HEK293 (cell line): Measurements from ENCODE around the gene PKNOX1.

Experiments
- AEBP2 ChIP-seq: fragments of 450-650 bp; formaldehyde crosslinking; IDR thresholded peaks from 2 replicates; pipeline ENCODE4 v1.5.1; 2016; ENCODE audit warnings: missing biosample characterization, missing genetic modification characterization, borderline replicate concordance
- BCL11A ChIP-seq: fragments of 450-650 bp; formaldehyde crosslinking; IDR thresholded peaks from 2 replicates; pipeline ENCODE4 v1.5.1; 2016; ENCODE audit warnings: low read depth, missing biosample characterization, missing genetic modification characterization
- BCL6B ChIP-seq: fragments of 450-650 bp; formaldehyde crosslinking; IDR thresholded peaks from 2 replicates; pipeline ENCODE4 v1.5.1; 2017; ENCODE audit warnings: missing biosample characterization, missing genetic modification characterization
- KLF10 ChIP-seq: fragments of 450-650 bp; IDR thresholded peaks from 2 replicates; pipeline ENCODE4 v1.5.1; 2018; ENCODE audit warnings: missing biosample characterization, mild to moderate bottlenecking, missing genetic modification characterization
- KLF16 ChIP-seq: fragments of 450-650 bp; formaldehyde crosslinking; IDR thresholded peaks from 2 replicates; pipeline ENCODE4 v1.5.1; 2017; ENCODE audit warnings: missing biosample characterization, missing genetic modification characterization
- SP3 ChIP-seq: fragments of 450-650 bp; formaldehyde crosslinking; IDR thresholded peaks from 2 replicates; pipeline ENCODE4 v1.5.1; 2016; ENCODE audit warnings: missing biosample characterization, missing genetic modification characterization
- ZFP41 ChIP-seq: fragments of 450-650 bp; formaldehyde crosslinking; IDR thresholded peaks from 2 replicates; pipeline ENCODE4 v1.5.1; 2016; ENCODE audit warnings: missing biosample characterization, missing genetic modification characterization, borderline replicate concordance
- ZIC2 ChIP-seq: fragments of 450-650 bp; formaldehyde crosslinking; IDR thresholded peaks from 2 replicates; pipeline ENCODE4 v1.5.1; 2016; ENCODE audit warnings: missing biosample characterization, missing genetic modification characterization
- ZNF148 ChIP-seq: fragments of 450-650 bp; formaldehyde crosslinking; IDR thresholded peaks from 2 replicates; pipeline ENCODE4 v1.5.0; 2017; ENCODE audit warnings: missing biosample characterization, missing genetic modification characterization, borderline replicate concordance
- ZNF169 ChIP-seq: fragments of 450-650 bp; formaldehyde crosslinking; IDR thresholded peaks from 2 replicates; pipeline ENCODE4 v1.5.1; 2016; ENCODE audit warnings: missing biosample characterization, missing genetic modification characterization
- ZNF19 ChIP-seq: fragments of 450-650 bp; formaldehyde crosslinking; IDR thresholded peaks from 2 replicates; pipeline ENCODE4; 2016; ENCODE audit warnings: missing biosample characterization, missing genetic modification characterization, low read depth
- ZNF202 ChIP-seq: fragments of 450-650 bp; formaldehyde crosslinking; IDR thresholded peaks from 2 replicates; pipeline ENCODE4 v1.5.1; 2016; ENCODE audit warnings: missing biosample characterization, missing genetic modification characterization, borderline replicate concordance
- ZNF211 ChIP-seq: fragments of 450-650 bp; formaldehyde crosslinking; IDR thresholded peaks from 2 replicates; pipeline ENCODE4 v1.5.1; 2016; ENCODE audit warnings: low read depth, missing biosample characterization, missing genetic modification characterization
- ZNF248 ChIP-seq: fragments of 450-650 bp; formaldehyde crosslinking; IDR thresholded peaks from 2 replicates; pipeline ENCODE4 v1.5.1; 2017; ENCODE audit warnings: missing biosample characterization, missing genetic modification characterization
- ZNF26 ChIP-seq: fragments of 450-650 bp; formaldehyde crosslinking; IDR thresholded peaks from 2 replicates; pipeline ENCODE4 v1.5.1; 2016; ENCODE audit warnings: missing biosample characterization, missing genetic modification characterization
- ZNF266 ChIP-seq: fragments of 450-650 bp; formaldehyde crosslinking; IDR thresholded peaks from 2 replicates; pipeline ENCODE4 v1.5.1; 2016; ENCODE audit warnings: missing biosample characterization, missing genetic modification characterization, low read depth
- ZNF350 ChIP-seq: fragments of 450-650 bp; formaldehyde crosslinking; IDR thresholded peaks from 2 replicates; pipeline ENCODE4 v1.5.0; 2017; ENCODE audit warnings: missing biosample characterization, mild to moderate bottlenecking, missing genetic modification characterization
- ZNF37A ChIP-seq: fragments of 450-650 bp; IDR thresholded peaks from 2 replicates; pipeline ENCODE4 v1.5.1; 2018; ENCODE audit warnings: missing biosample characterization, missing genetic modification characterization
- ZNF398 ChIP-seq: fragments of 450-650 bp; formaldehyde crosslinking; IDR thresholded peaks from 2 replicates; pipeline ENCODE4 v1.5.1; 2017; ENCODE audit warnings: missing biosample characterization, missing genetic modification characterization
- ZNF501 ChIP-seq: fragments of 450-650 bp; formaldehyde crosslinking; IDR thresholded peaks from 2 replicates; pipeline ENCODE4 v1.5.1; 2016; ENCODE audit warnings: missing biosample characterization, missing genetic modification characterization
- ZNF510 ChIP-seq: fragments of 450-650 bp; formaldehyde crosslinking; IDR thresholded peaks from 2 replicates; pipeline ENCODE4 v1.5.1; 2018; ENCODE audit warnings: mild to moderate bottlenecking, missing genetic modification characterization, missing biosample characterization; ENCODE audit not compliant: insufficient replicate concordance
- ZNF596 ChIP-seq: fragments of 450-650 bp; IDR thresholded peaks from 2 replicates; pipeline ENCODE4 v1.5.0; 2018; ENCODE audit warnings: missing biosample characterization, mild to moderate bottlenecking, missing genetic modification characterization, moderate library complexity
- ZNF639 ChIP-seq: fragments of 450-650 bp; formaldehyde crosslinking; IDR thresholded peaks from 2 replicates; pipeline ENCODE4 v1.5.1; 2016; ENCODE audit warnings: missing biosample characterization, missing genetic modification characterization
- ZNF658 ChIP-seq: fragments of 450-650 bp; formaldehyde crosslinking; IDR thresholded peaks from 2 replicates; pipeline ENCODE4; 2016; ENCODE audit warnings: missing biosample characterization, missing genetic modification characterization
- ZNF677 ChIP-seq: fragments of 450-650 bp; IDR thresholded peaks from 2 replicates; pipeline ENCODE4 v1.5.0; 2018; ENCODE audit warnings: missing biosample characterization, mild to moderate bottlenecking, missing genetic modification characterization, moderate library complexity
- ZNF707 ChIP-seq: fragments of 450-650 bp; formaldehyde crosslinking; IDR thresholded peaks from 2 replicates; pipeline ENCODE4 v1.5.1; 2016; ENCODE audit warnings: missing biosample characterization, missing genetic modification characterization
- ZSCAN5A ChIP-seq: fragments of 450-650 bp; formaldehyde crosslinking; IDR thresholded peaks from 2 replicates; pipeline ENCODE4 v1.5.1; 2016; ENCODE audit warnings: missing biosample characterization, missing genetic modification characterization

The PKNOX1 gene

GRCh38 chr21:42974832-42975820 is 764 bp downstream of the PKNOX1 start (continued):
- TF ChIP-seq ZNF26 (no peak), ZNF169 (tag by site-specific recombination) (no peak), ZNF596 (tag by site-specific recombination) (no peak), ZNF677 (tag by site-specific recombination) (no peak), AEBP2 (tag by site-specific recombination) (no peak), ZNF19 (tag by site-specific recombination) (no peak), ZNF148 (no peak), ZNF211 (tag by site-specific recombination) (no peak), BCL11A (tag by site-specific recombination) (no peak), ZNF501 (tag by site-specific recombination) (no peak), BCL6B (no peak), ZNF350 (no peak), ZNF37A (tag by site-specific recombination) (no peak), ZNF639 (tag by site-specific recombination) (no peak), ZNF398 (no peak), ZNF248 (tag by site-specific recombination) (no peak), ZNF658 (tag by site-specific recombination) (no peak), KLF10 (tag by site-specific recombination) (peak; percentile 17; the same call in 1 of the 2 replicates), ZIC2 (no peak), KLF16 (tag by site-specific recombination) (peak; percentile 43; the same call in 1 of the 2 replicates), ZNF510 (no peak), ZNF266 (tag by site-specific recombination) (no peak), ZSCAN5A (tag by site-specific recombination) (0 out of 2 replicates have a peak, but pooled peaks have one; percentile 46), ZNF707 (tag by site-specific recombination) (no peak), ZFP41 (tag by site-specific recombination) (no peak), SP3 (tag by site-specific recombination) (peak; percentile 24; the same call in 1 of the 2 replicates), ZNF202 (tag by site-specific recombination) (no peak)
